GM20000 (cell line): ENCODE data around the gene SMIM11.

Experiments
- DNase-seq: peaks from one replicate; pipeline ENCODE4 v3.0.0; 2012; ENCODE audit warnings: low spot score
- CTCF ChIP-seq: IDR thresholded peaks from 2 replicates; pipeline ENCODE4 v1.5.1; 2012; ENCODE audit warnings: mild to moderate bottlenecking, control low read depth; ENCODE audit errors: extremely low read depth, missing control alignments

The SMIM11 gene

GRCh38 chr21:34354836-34355235, 20.5 kb upstream of the SMIM11 start:
- TF ChIP-seq CTCF = no peak
- no peak for DNase-seq

- TF ChIP-seq CTCF = no peak
- DNase-seq = no peak
These were observed 19.7 kb upstream of the SMIM11 start for GRCh38 chr21:34355570-34355969.

DNA sequence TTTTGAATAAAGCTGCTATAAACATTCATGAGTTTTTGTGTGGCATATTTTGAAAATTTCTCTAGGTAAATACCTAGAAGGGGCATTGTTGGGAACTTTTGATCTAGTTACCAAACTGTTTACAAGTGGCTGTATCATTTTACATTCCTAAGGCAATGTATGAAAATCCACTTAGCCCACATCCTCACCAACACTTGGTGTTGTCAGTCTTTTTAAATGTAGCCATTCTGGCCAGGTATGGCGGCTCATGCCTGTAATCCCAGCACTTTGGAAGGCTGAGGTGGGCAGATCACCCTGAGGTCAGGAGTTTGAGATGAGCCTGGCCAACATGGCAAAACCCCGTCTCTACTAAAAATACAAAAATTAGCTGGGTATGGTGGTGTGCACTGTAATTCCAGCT, 17.4 kb upstream of the SMIM11 start:
- DNase-seq = no peak
- no peak for TF ChIP-seq CTCF

- DNase-seq = no peak
- no peak for TF ChIP-seq CTCF
These were observed 16.4 kb upstream of the SMIM11 start for GRCh38 chr21:34358866-34359265.

GRCh38 chr21:34360488-34361241, 14.6 kb upstream of the SMIM11 start:
- TF ChIP-seq CTCF = no peak

DNA sequence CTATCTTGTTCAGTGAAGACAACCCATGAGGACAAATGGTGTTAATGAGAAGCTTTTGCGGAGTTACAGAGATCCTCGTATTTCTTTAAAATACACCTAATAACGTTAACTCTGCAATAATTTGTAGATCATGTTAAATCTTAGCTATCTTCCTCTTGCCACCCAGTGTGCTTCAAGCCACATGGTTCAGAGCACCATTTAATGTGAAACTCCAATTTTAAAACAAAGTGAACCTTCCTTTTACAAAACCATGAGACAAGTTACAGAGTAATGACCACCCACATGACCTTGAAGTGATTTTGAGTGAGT, 13.2 kb upstream of the SMIM11 start:
- TF ChIP-seq CTCF = no peak
- DNase-seq = no peak

More at GRCh38 chr21:34360488-34361241, 14.6 kb upstream of the SMIM11 start:
- DNase-seq = no peak

DNA sequence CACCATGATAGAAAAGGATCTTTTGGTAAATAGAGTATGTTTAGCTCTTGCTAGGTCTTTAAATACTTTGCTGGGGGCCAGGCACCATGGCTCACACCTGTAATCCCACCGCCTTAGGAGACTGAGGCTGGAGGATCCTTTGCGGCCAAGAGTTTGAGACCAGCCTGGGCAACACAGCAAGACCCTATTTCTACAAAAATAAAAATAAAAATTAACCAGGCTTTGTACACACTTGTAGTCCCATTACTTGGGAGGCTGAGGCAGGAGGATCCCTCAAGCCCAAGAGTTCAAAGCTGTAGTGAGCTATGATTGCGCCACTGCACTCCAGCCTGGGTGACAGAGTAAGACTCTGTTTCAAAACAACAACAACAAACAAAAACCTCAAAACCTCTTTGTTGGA, 12.6 kb upstream of the SMIM11 start:
- TF ChIP-seq CTCF = no peak
- DNase-seq = no peak
